Endothelial cell of umbilical vein (primary cell): ENCODE measurements around the gene ACOX1. TPM values are rescaled to one million over a fixed set of nuclear protein-coding genes. Genes with fewer than 3 reads are reported as not detected.

Experiments used
- BruUV-seq: library from RNA; stranded (reverse); fragments of 400-500 nt; replicated peaks from 2 replicates; lab custom pipeline; 2021; lab: Mats Ljungman, UMichigan
- CTCF ChIA-PET: fragments of 300-600, 350-600 bp; sonication (Branson Sonifier 250); formaldehyde crosslinking; loops from one replicate; lab custom pipeline; 2021; ENCODE audit warnings: antibody characterized with exemption, inconsistent platforms; lab: Charles Lee
- POLR2A ChIA-PET: fragments of 300-600, 350-600 bp; sonication (Branson Sonifier 250); formaldehyde crosslinking; loops from one replicate; lab custom pipeline; 2021; ENCODE audit warnings: antibody characterized with exemption, inconsistent platforms; lab: Charles Lee
- DNase-seq: peaks from one replicate; pipeline ENCODE4 v3.0.0-alpha.2; 2011; ENCODE audit warnings: low read depth, low spot score
- FAIRE-seq: peaks from 2 replicates; lab custom pipeline; 2011; peaks lifted over from hg19 to GRCh38; lab: Jason Lieb, UNC
- H2AFZ ChIP-seq: 2 replicates; pipeline ENCODE4 v1.6.0; 2012; ENCODE audit warnings: low read depth, low read length, control low read depth, inconsistent platforms
- H3K27ac ChIP-seq: 2 replicates; pipeline ENCODE4 v1.5.1; 2011; ENCODE audit warnings: low read depth, mild to moderate bottlenecking, control low read depth, low read length, moderate library complexity; ENCODE audit not compliant: insufficient read depth
- H3K27me3 ChIP-seq, 2 experiments: 2 replicates each; pipeline versions ENCODE4 v1.6.0 to v1.6.1; 2011; ENCODE audit warnings: low read length in 2 of 2, mixed read lengths in 1 of 2; ENCODE audit not compliant: control insufficient read depth in 2 of 2, insufficient read depth in 2 of 2
- H3K36me3 ChIP-seq, 2 experiments: 2 replicates in 1 of 2; 3 replicates in 1 of 2; pipeline ENCODE4 v1.5.1; 2011; ENCODE audit warnings: low read length in 2 of 2, mild to moderate bottlenecking in 1 of 2, moderate library complexity in 1 of 2; ENCODE audit not compliant: control insufficient read depth in 2 of 2, insufficient read depth in 2 of 2; ENCODE audit errors: extremely low read depth in 1 of 2
- H3K4me1 ChIP-seq: 3 replicates; pipeline ENCODE4 v1.5.1; 2011; ENCODE audit warnings: mild to moderate bottlenecking, low read length; ENCODE audit not compliant: control insufficient read depth, insufficient read depth; ENCODE audit errors: extremely low read depth
- H3K4me2 ChIP-seq: 2 replicates; pipeline ENCODE4 v1.6.1; 2011; ENCODE audit warnings: low read length, control low read depth, mixed read lengths; ENCODE audit not compliant: insufficient read depth
- H3K4me3 ChIP-seq, 3 experiments: fragments of 200-600 bp in 1 of 3; sonication (generic), shearing (Covaris generic) in 1 of 3; replicated peaks in 1 of 3; 2 replicates each; pipeline ENCODE4 v1.5.1; 2011 to 2016; ENCODE audit warnings: control low read depth in 3 of 3, low read length in 3 of 3, mild to moderate bottlenecking in 2 of 3, inconsistent platforms in 1 of 3, low read depth in 1 of 3, moderate library complexity in 1 of 3; ENCODE audit not compliant: insufficient read depth in 1 of 3
- H3K79me2 ChIP-seq: 2 replicates; pipeline ENCODE4 v1.6.0; 2012; ENCODE audit warnings: low read length, inconsistent platforms; ENCODE audit not compliant: control insufficient read depth, insufficient read depth
- H3K9ac ChIP-seq: replicated peaks from 2 replicates; pipeline ENCODE3; 2011; ENCODE audit warnings: low read length, control low read depth; ENCODE audit not compliant: insufficient read depth; ENCODE audit errors: extremely low read depth
- H3K9me1 ChIP-seq: replicated peaks from 3 replicates; pipeline ENCODE4 v1.6.0; 2011; ENCODE audit warnings: mild to moderate bottlenecking, low read length; ENCODE audit not compliant: control insufficient read depth, insufficient read depth; ENCODE audit errors: extremely low read depth
- H3K9me3 ChIP-seq: replicated peaks from 2 replicates; pipeline ENCODE4 v1.5.1; 2012; ENCODE audit warnings: low read length, inconsistent platforms; ENCODE audit not compliant: control insufficient read depth, insufficient read depth
- H4K20me1 ChIP-seq: replicated peaks from 2 replicates; pipeline ENCODE3; 2011; ENCODE audit warnings: mild to moderate bottlenecking, low read length; ENCODE audit not compliant: control insufficient read depth, insufficient read depth; ENCODE audit errors: extremely low read depth
- EZH2 ChIP-seq: IDR thresholded peaks from 2 replicates; pipeline ENCODE4 v1.6.1; 2012; ENCODE audit warnings: borderline replicate concordance, low read depth, mild to moderate bottlenecking, moderate library complexity, low read length, inconsistent platforms; ENCODE audit not compliant: severe bottlenecking
- FOS ChIP-seq: IDR thresholded peaks from 2 replicates; pipeline ENCODE4 v1.6.1; 2011; ENCODE audit warnings: mild to moderate bottlenecking, low read length, moderate library complexity, borderline replicate concordance; ENCODE audit not compliant: insufficient read depth
- GATA2 ChIP-seq: IDR thresholded peaks from 2 replicates; pipeline ENCODE4 v1.7.0; 2011; ENCODE audit warnings: low read depth, mild to moderate bottlenecking, moderate library complexity, mixed read lengths, low read length; ENCODE audit not compliant: insufficient read length, insufficient read depth
- JUN ChIP-seq: IDR thresholded peaks from 2 replicates; pipeline ENCODE4 v1.6.1; 2011; ENCODE audit warnings: borderline replicate concordance, low read depth; ENCODE audit not compliant: insufficient read length, insufficient read depth
- MYC ChIP-seq: IDR thresholded peaks from one replicate; pipeline ENCODE4 v1.6.1; 2011; ENCODE audit warnings: mild to moderate bottlenecking, low read depth, low read length
- POLR2A ChIP-seq: IDR thresholded peaks from 2 replicates; pipeline ENCODE4 v1.6.1; 2012; ENCODE audit warnings: low read depth, mild to moderate bottlenecking, control low read depth, low read length
- POLR2AphosphoS5 ChIP-seq: IDR thresholded peaks from 2 replicates; pipeline ENCODE4 v1.6.1; 2012; ENCODE audit warnings: low read depth, mild to moderate bottlenecking, control low read depth, low read length, moderate library complexity; ENCODE audit not compliant: insufficient read depth
- dilution Hi-C: fragments of 300-500 bp; cut with MboI; formaldehyde crosslinking; loops from one replicate; pipeline ENCODE4 v1.15.0; 2019; ENCODE audit warnings: low sequenced_read_pairs; ENCODE audit not compliant: extremely low pct_ligation_motif_present
- intact Hi-C: fragments of 100-400 bp; cut with micrococcal nuclease; formaldehyde crosslinking; loops from one replicate; pipeline ENCODE4 v1.10.0; 2022
- polyA plus RNA-seq, 4 experiments: library from polyadenylated mRNA; depleted of rRNA in 3 of 4; stranded (reverse) in 3 of 4; unstranded in 1 of 4; fragments of >200 nt; gene quantifications; 2 replicates each; pipeline versions ENCODE4 v1.2.1 to v1.2.3, GENCODE V29; 2011 to 2012; ENCODE audit warnings: missing spikeins in 1 of 4
- total RNA-seq: library from RNA; stranded (reverse); gene quantifications from 2 replicates; pipeline ENCODE4 v1.2.3, GENCODE V29; 2021
- TF ChIP-seq, protein P1 (sequence below): IDR thresholded peaks from 2 replicates; pipeline ENCODE4 v1.6.1; 2011; ENCODE audit not compliant: insufficient read depth, insufficient read length
- TF ChIP-seq, protein P2 (sequence below), 2 donors: IDR thresholded peaks; 1 replicate in 1 of 2; 2 replicates in 1 of 2; pipeline ENCODE4 v1.5.1; 2011; ENCODE audit warnings: low read length in 2 of 2, mild to moderate bottlenecking in 2 of 2, moderate library complexity in 2 of 2, control low read depth in 1 of 2, inconsistent platforms in 1 of 2, low read depth in 1 of 2; ENCODE audit not compliant: insufficient read depth in 1 of 2; ENCODE audit errors: extremely low read depth in 1 of 2

The ACOX1 gene
- total and polyA plus RNA-seq, 2 donors (not counting 3 experiments of a cell fraction or from before 2014, with no cell fraction given) = 17.9 to 45.1 TPM

DNA sequence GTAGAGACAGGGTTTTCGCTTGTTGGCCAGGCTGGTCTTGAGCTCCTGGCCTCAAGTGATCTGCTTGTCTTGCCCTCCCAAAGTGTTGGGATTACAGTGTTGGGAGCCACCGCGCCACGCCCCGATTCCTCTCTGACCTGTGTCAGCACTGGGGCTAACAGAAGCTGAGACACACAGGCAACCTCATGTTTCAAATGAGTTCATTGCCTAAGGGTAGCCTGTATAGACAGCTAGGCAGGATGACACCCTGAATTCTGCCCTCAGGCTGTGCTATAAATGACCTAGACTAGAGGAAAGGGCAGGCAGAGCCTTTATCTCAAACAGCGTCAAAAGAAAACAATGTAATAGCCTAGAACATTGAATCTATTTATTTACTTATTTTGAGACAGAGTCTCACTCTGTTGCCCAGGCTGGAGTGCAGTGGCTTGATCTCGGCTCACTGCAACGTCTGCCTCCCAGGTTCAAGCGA, 19.4 kb upstream of the ACOX1 start:
- Histone ChIP-seq H3K9me1 (no peaks in the 10 kb centered on the region), H3K27ac (no peak overlapping the region), H3K9me3 (no peaks in the 10 kb centered on the region), H3K9ac (no peak overlapping the region), H4K20me1 (no peaks in the 10 kb centered on the region), H3K4me2 (no peak overlapping the region), H3K4me3 (no peak overlapping the region), H2AFZ (no peak overlapping the region), H3K27me3 (no peaks in the 10 kb centered on the region), H3K4me1 (peaks cover 3% of the 10 kb centered on the region), H3K79me2 (no peaks in the 10 kb centered on the region), H3K36me3 (peaks cover 0 to 4% of the 10 kb centered on the region in 2 experiments)
- FAIRE-seq (no peak), DNase-seq (no peak)
- intact Hi-C loops (no loop called here), dilution Hi-C loops (no loop called here)
- CTCF ChIA-PET = interaction anchor here (2.8 to 5.0 kb wide), 2 partner anchors 12 to 15 kb away, joined by 21 to 35 read pairs; no protein-coding TSS in a partner anchor
- BruUV-seq = no TSS peak
- POLR2A ChIA-PET = no interaction called here
- TF ChIP-seq, protein P1, sequence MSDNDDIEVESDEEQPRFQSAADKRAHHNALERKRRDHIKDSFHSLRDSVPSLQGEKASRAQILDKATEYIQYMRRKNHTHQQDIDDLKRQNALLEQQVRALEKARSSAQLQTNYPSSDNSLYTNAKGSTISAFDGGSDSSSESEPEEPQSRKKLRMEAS = no peak
- TF ChIP-seq POLR2A (no peak), JUN (no peak), MYC (no peak), EZH2 (no peak), FOS (no peak), GATA2 (no peak), POLR2AphosphoS5 (no peak)
- TF ChIP-seq, protein P2, sequence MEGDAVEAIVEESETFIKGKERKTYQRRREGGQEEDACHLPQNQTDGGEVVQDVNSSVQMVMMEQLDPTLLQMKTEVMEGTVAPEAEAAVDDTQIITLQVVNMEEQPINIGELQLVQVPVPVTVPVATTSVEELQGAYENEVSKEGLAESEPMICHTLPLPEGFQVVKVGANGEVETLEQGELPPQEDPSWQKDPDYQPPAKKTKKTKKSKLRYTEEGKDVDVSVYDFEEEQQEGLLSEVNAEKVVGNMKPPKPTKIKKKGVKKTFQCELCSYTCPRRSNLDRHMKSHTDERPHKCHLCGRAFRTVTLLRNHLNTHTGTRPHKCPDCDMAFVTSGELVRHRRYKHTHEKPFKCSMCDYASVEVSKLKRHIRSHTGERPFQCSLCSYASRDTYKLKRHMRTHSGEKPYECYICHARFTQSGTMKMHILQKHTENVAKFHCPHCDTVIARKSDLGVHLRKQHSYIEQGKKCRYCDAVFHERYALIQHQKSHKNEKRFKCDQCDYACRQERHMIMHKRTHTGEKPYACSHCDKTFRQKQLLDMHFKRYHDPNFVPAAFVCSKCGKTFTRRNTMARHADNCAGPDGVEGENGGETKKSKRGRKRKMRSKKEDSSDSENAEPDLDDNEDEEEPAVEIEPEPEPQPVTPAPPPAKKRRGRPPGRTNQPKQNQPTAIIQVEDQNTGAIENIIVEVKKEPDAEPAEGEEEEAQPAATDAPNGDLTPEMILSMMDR (IDR thresholded peaks at IDR 0.05; ENCODE audit: extremely low read depth in 1 of 2, insufficient read depth in 1 of 2, low read depth in 1 of 2, low read length in 2 of 2) = no peak
